IPS-NIHi7 (cell line): ENCODE measurements around the gene CHGA.
A peak's percentile ranks its signal among the peaks of the same experiment; 100 is the strongest.

Source experiments
- DNase-seq: peaks from one replicate; pipeline ENCODE4 v3.0.0; 2012; ENCODE audit warnings: mixed read lengths; ENCODE audit errors: extremely low spot score

CHGA gene

DNA sequence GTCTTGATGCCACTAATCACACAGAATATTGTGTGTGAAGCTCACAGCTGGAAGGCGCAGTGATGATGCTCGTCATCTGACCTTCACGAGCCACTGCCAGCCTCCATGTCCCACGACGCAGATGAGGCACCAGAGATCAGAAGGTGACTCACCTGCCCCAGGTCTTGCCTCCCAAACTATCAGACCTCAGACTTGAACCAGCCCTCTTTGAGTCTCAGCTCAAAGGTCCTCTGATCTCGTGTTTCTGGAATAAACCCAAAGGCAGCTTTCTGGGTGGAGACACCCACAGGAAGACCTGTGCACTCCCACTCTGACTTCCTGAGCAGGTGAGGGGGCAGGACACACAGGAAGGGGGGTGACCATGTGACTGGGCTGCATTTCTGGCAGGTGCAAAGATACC lies 19.6 kb upstream of the CHGA start:
- DNase-seq: no peak

DNA sequence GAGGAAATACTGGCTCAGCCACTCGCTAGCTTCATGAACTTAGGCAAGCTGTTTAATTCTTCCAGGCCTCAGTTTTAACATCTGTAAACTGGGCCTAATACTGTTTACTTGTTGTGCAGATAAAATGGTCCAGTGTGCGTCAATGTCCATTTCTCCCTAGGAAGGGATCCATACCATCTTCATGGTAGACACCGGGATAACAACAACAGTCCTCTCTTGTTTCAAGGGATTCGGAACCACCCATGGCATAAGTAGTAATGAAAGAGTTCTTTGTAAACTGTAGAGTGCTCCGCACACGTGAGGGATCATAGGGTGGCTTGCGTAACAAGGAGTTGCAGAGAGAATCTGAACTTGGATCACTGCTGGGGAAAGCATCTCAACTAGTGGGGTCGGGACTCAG lies 17.3 kb upstream of the CHGA start:
- no peak for DNase-seq

GRCh38 chr14:92906420-92906819 lies 16.5 kb upstream of the CHGA start:
- no peak for DNase-seq

DNA sequence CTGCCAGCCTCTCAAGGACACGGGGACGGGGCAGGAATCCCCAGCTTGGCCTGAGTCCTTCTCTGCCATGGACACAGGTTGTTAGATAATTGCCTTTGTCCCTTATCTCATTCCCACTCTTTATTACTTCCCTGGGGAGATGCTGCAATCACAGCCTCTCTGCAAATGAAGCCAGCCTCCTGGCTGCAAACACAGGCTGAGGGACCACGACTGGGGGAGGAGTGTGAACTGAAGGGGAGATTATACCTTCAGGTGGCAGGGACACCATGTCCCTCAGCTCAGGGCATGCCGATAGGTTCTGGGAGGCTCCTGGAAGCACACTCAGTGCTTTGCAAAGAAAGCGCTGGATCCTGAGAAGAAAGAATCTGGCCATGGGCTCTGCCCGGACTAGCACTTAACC lies 16.1 kb upstream of the CHGA start:
- DNase-seq: no peak

GRCh38 chr14:92907316-92907911 lies 15.5 kb upstream of the CHGA start:
- no peak for DNase-seq

- DNase-seq: peak; percentile 81
These were observed 8.8 kb upstream of the CHGA start for GRCh38 chr14:92914087-92914656.

GRCh38 chr14:92916201-92916600 lies 6.7 kb upstream of the CHGA start:
- DNase-seq: no peak

GRCh38 chr14:92917041-92917940 lies 5.7 kb upstream of the CHGA start:
- no peak for DNase-seq

DNA sequence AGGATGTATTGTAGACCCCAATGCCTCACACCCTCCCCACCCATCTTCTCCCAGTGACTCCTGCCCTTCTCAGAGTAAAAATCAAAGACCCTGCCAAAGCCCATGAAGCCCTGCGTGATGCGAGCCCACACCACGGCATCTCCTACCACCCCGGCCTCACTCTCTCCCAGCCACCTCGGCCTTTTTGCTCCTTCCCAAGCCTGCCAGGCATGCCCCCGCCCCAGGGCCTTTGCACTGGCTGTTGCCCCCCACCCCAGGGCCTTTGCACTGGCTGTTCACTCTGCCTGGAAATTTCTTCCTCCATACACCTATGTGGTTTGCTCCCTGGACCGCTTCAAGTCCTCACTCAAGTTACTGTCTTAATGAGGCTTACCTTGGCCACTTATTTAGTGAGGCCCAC lies 5.0 kb upstream of the CHGA start:
- DNase-seq: no peak

DNA sequence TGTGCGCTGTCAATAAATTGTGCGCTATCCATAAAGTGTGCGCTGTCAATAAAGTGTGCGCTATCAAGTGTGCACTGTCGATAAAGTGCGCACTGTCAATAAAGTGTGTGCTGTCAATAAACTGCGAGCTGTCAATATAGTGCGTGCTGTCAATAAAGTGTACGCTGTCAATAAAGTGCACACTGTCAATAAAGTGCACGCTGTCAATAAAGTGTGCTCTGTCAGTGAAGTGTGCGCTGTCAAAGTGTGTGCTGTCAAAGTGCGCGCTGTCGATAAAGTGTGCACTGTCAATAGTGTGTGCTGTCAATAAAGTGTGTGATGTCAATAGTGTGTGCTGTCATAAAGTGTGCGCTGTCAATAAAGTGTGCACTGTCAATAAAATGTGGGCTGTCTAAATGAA lies 2.9 kb upstream of the CHGA start:
- no peak for DNase-seq

GRCh38 chr14:92922155-92922735 lies 705 bp upstream of the CHGA start:
- no peak for DNase-seq

DNA sequence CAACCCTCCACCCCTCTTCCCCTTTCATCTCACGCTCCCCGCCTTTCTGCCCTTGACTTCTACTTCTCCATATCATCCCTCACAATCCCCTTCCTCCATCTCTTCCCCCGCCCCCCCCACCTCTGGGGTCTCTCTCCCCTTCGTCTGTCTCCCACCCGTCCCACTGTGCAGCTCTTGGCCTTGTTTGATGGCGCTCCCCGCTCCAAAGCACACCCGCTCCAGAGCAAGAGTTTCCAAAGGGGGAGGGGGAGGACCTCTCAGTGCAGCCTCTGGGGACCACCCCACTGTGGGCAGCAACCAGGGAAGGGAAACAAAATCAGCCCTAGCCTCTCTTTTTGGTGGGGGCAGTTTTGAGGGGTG lies 774 bp downstream of the CHGA start:
- peak; percentile 32 for DNase-seq

GRCh38 chr14:92924247-92924646 lies 1.3 kb downstream of the CHGA start:
- peak; percentile 59 for DNase-seq

- no peak for DNase-seq
These were observed 2.5 kb downstream of the CHGA start for GRCh38 chr14:92925446-92925845.

DNA sequence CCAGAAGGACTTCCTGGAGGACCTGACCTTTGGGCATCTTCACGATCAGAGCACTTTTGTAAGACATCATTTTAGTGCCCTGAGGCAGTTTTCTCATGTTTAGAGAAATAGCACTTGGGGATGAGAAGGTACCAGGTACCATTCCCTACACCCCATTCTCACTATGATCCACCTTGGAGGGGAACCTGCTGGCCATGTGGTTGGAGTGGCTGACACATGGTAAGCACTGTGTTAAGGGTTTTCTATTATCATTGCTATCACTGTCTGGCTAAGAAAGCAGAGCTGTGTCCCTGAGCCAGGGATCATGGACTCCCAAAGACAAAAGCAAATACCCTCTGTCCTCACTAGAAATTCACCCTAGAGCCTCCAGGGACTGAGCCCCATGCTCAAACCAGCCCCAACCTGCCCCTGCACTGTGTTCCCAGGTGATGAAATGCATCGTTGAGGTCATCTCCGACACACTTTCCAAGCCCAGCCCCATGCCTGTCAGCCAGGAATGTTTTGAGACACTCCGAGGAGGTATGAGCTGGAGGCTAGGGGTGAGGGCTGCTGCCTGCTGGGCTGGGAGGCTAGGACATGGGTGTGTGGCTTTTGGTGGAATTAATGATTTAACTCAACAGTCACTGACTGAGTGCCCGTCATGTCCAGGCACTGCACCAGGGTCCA lies 3.4 kb downstream of the CHGA start:
- no peak for DNase-seq

- DNase-seq: no peak
These were observed 4.0 kb downstream of the CHGA start for GRCh38 chr14:92926931-92927330.

- DNase-seq: no peak
These were observed 4.7 kb downstream of the CHGA start for GRCh38 chr14:92927349-92928257.

DNA sequence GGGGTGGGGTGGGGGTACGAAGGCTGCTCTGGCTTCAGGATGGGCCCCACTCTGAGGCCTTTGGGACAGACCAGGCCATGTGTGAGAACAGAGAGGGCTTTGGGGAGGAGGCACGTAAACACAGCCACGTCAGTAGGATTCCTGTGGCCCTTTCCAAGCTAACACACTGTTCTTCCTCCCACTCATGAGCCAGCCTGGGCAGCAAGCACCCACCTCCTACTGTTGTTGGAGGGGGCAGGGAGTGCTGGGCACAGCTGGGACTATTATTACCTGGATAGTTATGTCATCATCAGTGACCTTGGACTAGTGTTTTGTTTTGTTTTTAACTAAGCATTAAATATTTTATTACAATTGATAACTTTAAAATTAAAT lies 5.3 kb downstream of the CHGA start:
- no peak for DNase-seq

GRCh38 chr14:92928961-92929688 lies 6.2 kb downstream of the CHGA start:
- no peak for DNase-seq
